ENCODE data around the gene PRLH.

PRLH gene

GRCh38 chr2:237567276-237568029 lies 1.1 kb downstream of the PRLH start:
- Histone ChIP-seq H3K36me3 (ENCODE audit: control insufficient read depth, insufficient read depth, low read length) (no peaks in the 10 kb centered on the region), H3K27ac (ENCODE audit: low read depth, low read length, severe bottlenecking) (no peak overlapping the region), H3K4me1 (ENCODE audit: control insufficient read depth, insufficient read depth, low read length, poor library complexity, severe bottlenecking) (peaks cover 4% of the 10 kb centered on the region), H3K9me3 (ENCODE audit: control insufficient read depth, low read length) (no peaks in the 10 kb centered on the region), H3K4me3 (ENCODE audit: extremely low read depth, insufficient read depth, low read length, poor library complexity, severe bottlenecking) (no peak overlapping the region)
- 85 to 92% methylated on average over 12 to 15 of the region's 16 CpGs for WGBS, 2 experiments (ENCODE audit: insufficient coverage in 2 of 2)

GRCh38 chr2:237568121-237568660 lies 1.8 kb downstream of the PRLH start:
- H3K36me3 ChIP-seq (ENCODE audit: control insufficient read depth, insufficient read depth, low read length) = no peaks in the 10 kb centered on the region

GRCh38 chr2:237569041-237569440 lies 2.7 kb downstream of the PRLH start:
- WGBS, 2 experiments (ENCODE audit: insufficient coverage in 2 of 2) = 93 to 100% methylated on average over 2 to 3 of the region's 5 CpGs
- Histone ChIP-seq H3K27ac (ENCODE audit: low read depth, low read length, severe bottlenecking) (no peak overlapping the region), H3K9me3 (ENCODE audit: control insufficient read depth, low read length) (no peaks in the 10 kb centered on the region), H3K4me1 (ENCODE audit: control insufficient read depth, insufficient read depth, low read length, poor library complexity, severe bottlenecking) (peaks cover 7% of the 10 kb centered on the region), H3K4me3 (ENCODE audit: extremely low read depth, insufficient read depth, low read length, poor library complexity, severe bottlenecking) (no peak overlapping the region), H3K36me3 (ENCODE audit: control insufficient read depth, insufficient read depth, low read length) (no peaks in the 10 kb centered on the region)

More at GRCh38 chr2:237568121-237568660, 1.8 kb downstream of the PRLH start:
- H3K27ac ChIP-seq (ENCODE audit: low read depth, low read length, severe bottlenecking) = no peak overlapping the region
- H3K4me3 ChIP-seq (ENCODE audit: extremely low read depth, insufficient read depth, low read length, poor library complexity, severe bottlenecking) = no peak overlapping the region
- 81 to 85% methylated on average over 9 of the region's 9 CpGs for WGBS, 2 experiments (ENCODE audit: insufficient coverage in 2 of 2)
- no peaks in the 10 kb centered on the region for H3K9me3 ChIP-seq (ENCODE audit: control insufficient read depth, low read length)
- peaks cover 7% of the 10 kb centered on the region for H3K4me1 ChIP-seq (ENCODE audit: control insufficient read depth, insufficient read depth, low read length, poor library complexity, severe bottlenecking)

GRCh38 chr2:237569896-237570295 lies 3.5 kb downstream of the PRLH start:
- Histone ChIP-seq H3K9me3 (ENCODE audit: control insufficient read depth, low read length) (no peaks in the 10 kb centered on the region), H3K36me3 (ENCODE audit: control insufficient read depth, insufficient read depth, low read length) (no peaks in the 10 kb centered on the region), H3K4me1 (ENCODE audit: control insufficient read depth, insufficient read depth, low read length, poor library complexity, severe bottlenecking) (peaks cover 10% of the 10 kb centered on the region), H3K27ac (ENCODE audit: low read depth, low read length, severe bottlenecking) (no peak overlapping the region), H3K4me3 (ENCODE audit: extremely low read depth, insufficient read depth, low read length, poor library complexity, severe bottlenecking) (no peak overlapping the region)
- 83 to 100% methylated on average over 1 to 2 of the region's 3 CpGs for WGBS, 2 experiments (ENCODE audit: insufficient coverage in 2 of 2)

- H3K4me1 ChIP-seq (ENCODE audit: control insufficient read depth, insufficient read depth, low read length, poor library complexity, severe bottlenecking) = peaks cover 14% of the 10 kb centered on the region
- no peak overlapping the region for H3K4me3 ChIP-seq (ENCODE audit: extremely low read depth, insufficient read depth, low read length, poor library complexity, severe bottlenecking)
- no peaks in the 10 kb centered on the region for H3K36me3 ChIP-seq (ENCODE audit: control insufficient read depth, insufficient read depth, low read length)
- no peak overlapping the region for H3K27ac ChIP-seq (ENCODE audit: low read depth, low read length, severe bottlenecking)
- WGBS, 2 experiments (ENCODE audit: insufficient coverage in 2 of 2) = 90 to 96% methylated on average over 8 to 9 of the region's 9 CpGs
- H3K9me3 ChIP-seq (ENCODE audit: control insufficient read depth, low read length) = no peaks in the 10 kb centered on the region
Observed at GRCh38 chr2:237570776-237571335, 4.5 kb downstream of the PRLH start.

- Histone ChIP-seq H3K4me1 (ENCODE audit: control insufficient read depth, insufficient read depth, low read length, poor library complexity, severe bottlenecking) (peaks cover 14% of the 10 kb centered on the region), H3K4me3 (ENCODE audit: extremely low read depth, insufficient read depth, low read length, poor library complexity, severe bottlenecking) (no peak overlapping the region)
- WGBS, 2 experiments (ENCODE audit: insufficient coverage in 2 of 2) = 89 to 100% methylated on average over 4 to 5 of the region's 7 CpGs
Observed at GRCh38 chr2:237571551-237571950, 5.2 kb downstream of the PRLH start.

GRCh38 chr2:237572021-237572741 lies 5.8 kb downstream of the PRLH start:
- Histone ChIP-seq H3K4me3 (ENCODE audit: extremely low read depth, insufficient read depth, low read length, poor library complexity, severe bottlenecking) (no peak overlapping the region), H3K27ac (ENCODE audit: low read depth, low read length, severe bottlenecking) (no peak overlapping the region)
- WGBS, 2 experiments (ENCODE audit: insufficient coverage in 2 of 2) = 28 to 29% methylated on average over 20 to 23 of the region's 24 CpGs

More at GRCh38 chr2:237571551-237571950, 5.2 kb downstream of the PRLH start:
- Histone ChIP-seq H3K9me3 (ENCODE audit: control insufficient read depth, low read length) (no peaks in the 10 kb centered on the region), H3K36me3 (ENCODE audit: control insufficient read depth, insufficient read depth, low read length) (no peaks in the 10 kb centered on the region), H3K27ac (ENCODE audit: low read depth, low read length, severe bottlenecking) (no peak overlapping the region)

GRCh38 chr2:237572742-237573101 lies 6.3 kb downstream of the PRLH start:
- H3K36me3 ChIP-seq (ENCODE audit: control insufficient read depth, insufficient read depth, low read length) = no peaks in the 10 kb centered on the region
- H3K27ac ChIP-seq (ENCODE audit: low read depth, low read length, severe bottlenecking) = no peak overlapping the region
- WGBS, 2 experiments (ENCODE audit: insufficient coverage in 2 of 2) = 88 to 96% methylated on average over 3 to 4 of the region's 4 CpGs
- no peak overlapping the region for H3K4me3 ChIP-seq (ENCODE audit: extremely low read depth, insufficient read depth, low read length, poor library complexity, severe bottlenecking)
- no peaks in the 10 kb centered on the region for H3K9me3 ChIP-seq (ENCODE audit: control insufficient read depth, low read length)
- peaks cover 14% of the 10 kb centered on the region for H3K4me1 ChIP-seq (ENCODE audit: control insufficient read depth, insufficient read depth, low read length, poor library complexity, severe bottlenecking)

More at GRCh38 chr2:237572021-237572741, 5.8 kb downstream of the PRLH start:
- no peaks in the 10 kb centered on the region for H3K36me3 ChIP-seq (ENCODE audit: control insufficient read depth, insufficient read depth, low read length)
- H3K4me1 ChIP-seq (ENCODE audit: control insufficient read depth, insufficient read depth, low read length, poor library complexity, severe bottlenecking) = peaks cover 14% of the 10 kb centered on the region
- no peaks in the 10 kb centered on the region for H3K9me3 ChIP-seq (ENCODE audit: control insufficient read depth, low read length)

- 93 to 96% methylated on average over 7 to 8 of the region's 8 CpGs for WGBS, 2 experiments (ENCODE audit: insufficient coverage in 2 of 2)
Observed at GRCh38 chr2:237573721-237574415, 7.5 kb downstream of the PRLH start.

GRCh38 chr2:237574467-237574866 lies 8.1 kb downstream of the PRLH start:
- Histone ChIP-seq H3K36me3 (ENCODE audit: control insufficient read depth, insufficient read depth, low read length) (no peaks in the 10 kb centered on the region), H3K9me3 (ENCODE audit: control insufficient read depth, low read length) (no peaks in the 10 kb centered on the region), H3K4me1 (ENCODE audit: control insufficient read depth, insufficient read depth, low read length, poor library complexity, severe bottlenecking) (peaks cover 14% of the 10 kb centered on the region), H3K27ac (ENCODE audit: low read depth, low read length, severe bottlenecking) (no peak overlapping the region), H3K4me3 (ENCODE audit: extremely low read depth, insufficient read depth, low read length, poor library complexity, severe bottlenecking) (no peak overlapping the region)
- 93 to 95% methylated on average over 5 to 7 of the region's 9 CpGs for WGBS, 2 experiments (ENCODE audit: insufficient coverage in 2 of 2)

More at GRCh38 chr2:237573721-237574415, 7.5 kb downstream of the PRLH start:
- H3K27ac ChIP-seq (ENCODE audit: low read depth, low read length, severe bottlenecking) = no peak overlapping the region
- H3K36me3 ChIP-seq (ENCODE audit: control insufficient read depth, insufficient read depth, low read length) = no peaks in the 10 kb centered on the region
- peaks cover 14% of the 10 kb centered on the region for H3K4me1 ChIP-seq (ENCODE audit: control insufficient read depth, insufficient read depth, low read length, poor library complexity, severe bottlenecking)
- H3K9me3 ChIP-seq (ENCODE audit: control insufficient read depth, low read length) = no peaks in the 10 kb centered on the region
- no peak overlapping the region for H3K4me3 ChIP-seq (ENCODE audit: extremely low read depth, insufficient read depth, low read length, poor library complexity, severe bottlenecking)

Measured in mesodermal cell (in vitro differentiated cells).